Hepatocyte (in vitro differentiated cells): ENCODE results near the gene TRPV3.

ENCODE experiments used
- EZH2 ChIP-seq: fragments of 200-600 bp; sonication (generic); IDR thresholded peaks from 2 replicates; pipeline ENCODE4 v1.6.1; 2016; ENCODE audit warnings: antibody characterized with exemption, mild to moderate bottlenecking, borderline replicate concordance
- TF ChIP-seq, protein P1 (sequence below): fragments of 200-600 bp; sonication (generic); IDR thresholded peaks from 2 replicates; pipeline ENCODE4 v1.5.1; 2016; ENCODE audit warnings: antibody characterized with exemption, mild to moderate bottlenecking; ENCODE audit not compliant: poor library complexity

DNA sequence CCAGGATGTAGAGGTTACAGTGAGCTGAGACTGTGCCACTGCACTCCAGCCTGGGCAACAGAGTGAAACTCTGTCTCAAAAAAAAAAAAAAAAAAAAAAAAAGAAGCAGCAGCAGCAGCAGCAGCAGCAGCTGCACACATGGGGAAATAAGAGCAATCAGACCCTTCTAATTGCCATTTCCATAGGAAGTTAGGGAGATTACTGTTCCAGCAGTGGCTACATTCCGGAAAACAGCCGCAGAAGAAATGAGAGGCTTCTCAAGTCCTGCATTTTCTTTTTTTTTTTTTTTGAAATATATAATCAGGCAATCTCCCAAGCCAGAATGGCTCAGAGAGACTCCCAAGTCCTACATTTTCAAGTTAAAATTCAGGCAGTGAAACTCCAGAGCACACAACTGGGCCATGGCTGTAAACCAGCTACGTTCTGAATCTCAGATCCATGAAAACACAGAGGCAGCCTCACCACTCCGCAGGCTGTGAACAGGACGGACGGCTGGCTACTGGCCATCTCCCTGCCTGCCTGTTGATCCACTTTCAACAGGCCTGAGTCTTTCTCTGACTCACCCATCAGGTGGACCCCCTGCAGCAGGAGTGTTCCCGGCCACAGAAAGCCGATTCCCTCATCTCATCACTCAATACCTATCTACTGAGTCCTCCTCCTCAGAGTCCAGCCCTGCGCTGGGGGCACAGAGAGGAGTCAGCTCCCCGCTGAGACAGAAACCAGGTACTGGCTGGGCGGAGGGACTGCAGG is 36.6 kb upstream of the TRPV3 start:
- TF ChIP-seq, protein P1, sequence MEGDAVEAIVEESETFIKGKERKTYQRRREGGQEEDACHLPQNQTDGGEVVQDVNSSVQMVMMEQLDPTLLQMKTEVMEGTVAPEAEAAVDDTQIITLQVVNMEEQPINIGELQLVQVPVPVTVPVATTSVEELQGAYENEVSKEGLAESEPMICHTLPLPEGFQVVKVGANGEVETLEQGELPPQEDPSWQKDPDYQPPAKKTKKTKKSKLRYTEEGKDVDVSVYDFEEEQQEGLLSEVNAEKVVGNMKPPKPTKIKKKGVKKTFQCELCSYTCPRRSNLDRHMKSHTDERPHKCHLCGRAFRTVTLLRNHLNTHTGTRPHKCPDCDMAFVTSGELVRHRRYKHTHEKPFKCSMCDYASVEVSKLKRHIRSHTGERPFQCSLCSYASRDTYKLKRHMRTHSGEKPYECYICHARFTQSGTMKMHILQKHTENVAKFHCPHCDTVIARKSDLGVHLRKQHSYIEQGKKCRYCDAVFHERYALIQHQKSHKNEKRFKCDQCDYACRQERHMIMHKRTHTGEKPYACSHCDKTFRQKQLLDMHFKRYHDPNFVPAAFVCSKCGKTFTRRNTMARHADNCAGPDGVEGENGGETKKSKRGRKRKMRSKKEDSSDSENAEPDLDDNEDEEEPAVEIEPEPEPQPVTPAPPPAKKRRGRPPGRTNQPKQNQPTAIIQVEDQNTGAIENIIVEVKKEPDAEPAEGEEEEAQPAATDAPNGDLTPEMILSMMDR, result no peak
- no peak for TF ChIP-seq EZH2
